ENCODE data around the gene TMEM121B.

TMEM121B gene

DNA sequence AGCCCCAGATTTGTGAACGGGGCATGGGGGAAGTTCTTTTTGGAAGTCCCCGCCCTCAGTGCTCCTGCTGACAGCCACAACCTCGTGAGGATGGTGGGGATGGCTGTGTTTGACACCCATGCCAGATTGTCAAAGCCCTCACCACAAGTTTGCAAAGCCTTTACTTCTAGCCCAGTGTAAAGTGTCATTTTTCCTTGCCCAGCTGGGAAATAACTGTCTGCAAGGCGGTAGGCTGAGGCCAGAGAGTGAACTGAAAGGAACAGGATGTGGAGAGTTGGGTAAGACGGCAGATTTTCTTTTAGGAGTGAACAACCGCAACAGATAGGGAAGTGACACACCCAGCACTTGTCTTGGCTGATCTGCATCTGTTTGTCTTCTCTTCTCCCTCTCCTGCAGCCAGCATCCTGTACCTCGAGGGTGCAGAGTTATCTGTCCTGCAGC lies 22.8 kb downstream of the TMEM121B start:
- in situ Hi-C loops (cut with HindIII; ENCODE audit: low sequenced_read_pairs) = no loop called here
- TF ChIP-seq, protein P1, sequence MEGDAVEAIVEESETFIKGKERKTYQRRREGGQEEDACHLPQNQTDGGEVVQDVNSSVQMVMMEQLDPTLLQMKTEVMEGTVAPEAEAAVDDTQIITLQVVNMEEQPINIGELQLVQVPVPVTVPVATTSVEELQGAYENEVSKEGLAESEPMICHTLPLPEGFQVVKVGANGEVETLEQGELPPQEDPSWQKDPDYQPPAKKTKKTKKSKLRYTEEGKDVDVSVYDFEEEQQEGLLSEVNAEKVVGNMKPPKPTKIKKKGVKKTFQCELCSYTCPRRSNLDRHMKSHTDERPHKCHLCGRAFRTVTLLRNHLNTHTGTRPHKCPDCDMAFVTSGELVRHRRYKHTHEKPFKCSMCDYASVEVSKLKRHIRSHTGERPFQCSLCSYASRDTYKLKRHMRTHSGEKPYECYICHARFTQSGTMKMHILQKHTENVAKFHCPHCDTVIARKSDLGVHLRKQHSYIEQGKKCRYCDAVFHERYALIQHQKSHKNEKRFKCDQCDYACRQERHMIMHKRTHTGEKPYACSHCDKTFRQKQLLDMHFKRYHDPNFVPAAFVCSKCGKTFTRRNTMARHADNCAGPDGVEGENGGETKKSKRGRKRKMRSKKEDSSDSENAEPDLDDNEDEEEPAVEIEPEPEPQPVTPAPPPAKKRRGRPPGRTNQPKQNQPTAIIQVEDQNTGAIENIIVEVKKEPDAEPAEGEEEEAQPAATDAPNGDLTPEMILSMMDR (IDR thresholded peaks at IDR 0.05; ENCODE audit: low read depth, low read length) = no peak
- no peak overlapping the region for H3K4me3 ChIP-seq (ENCODE audit: low read depth, low read length)
- DNase-seq (ENCODE audit: low read depth, low spot score) = no peak

DNA sequence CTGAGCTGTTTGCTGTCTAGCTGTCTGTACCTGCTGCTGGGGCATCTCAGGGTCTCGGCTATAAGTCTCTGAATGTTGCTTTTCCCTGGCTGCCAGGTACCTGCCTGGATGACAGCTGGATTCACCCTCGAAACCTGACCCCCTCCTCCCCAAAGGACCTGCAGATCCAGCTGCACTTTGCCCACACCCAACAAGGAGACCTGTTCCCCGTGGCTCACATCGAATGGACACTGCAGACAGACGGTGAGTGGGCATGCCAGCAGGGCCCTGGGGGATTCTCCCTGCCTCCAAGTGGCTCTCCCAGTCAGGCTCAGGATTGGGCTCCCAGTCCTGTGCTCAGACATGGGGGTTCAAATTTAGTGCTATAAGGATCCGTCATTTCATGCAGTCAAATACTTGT lies 23.5 kb downstream of the TMEM121B start:
- in situ Hi-C loops (cut with HindIII; ENCODE audit: low sequenced_read_pairs) = no loop called here
- TF ChIP-seq, protein P1 (IDR thresholded peaks at IDR 0.05; ENCODE audit: low read depth, low read length) = no peak
- H3K4me3 ChIP-seq (ENCODE audit: low read depth, low read length) = no peak overlapping the region
- no peak for DNase-seq (ENCODE audit: low read depth, low spot score)

DNA sequence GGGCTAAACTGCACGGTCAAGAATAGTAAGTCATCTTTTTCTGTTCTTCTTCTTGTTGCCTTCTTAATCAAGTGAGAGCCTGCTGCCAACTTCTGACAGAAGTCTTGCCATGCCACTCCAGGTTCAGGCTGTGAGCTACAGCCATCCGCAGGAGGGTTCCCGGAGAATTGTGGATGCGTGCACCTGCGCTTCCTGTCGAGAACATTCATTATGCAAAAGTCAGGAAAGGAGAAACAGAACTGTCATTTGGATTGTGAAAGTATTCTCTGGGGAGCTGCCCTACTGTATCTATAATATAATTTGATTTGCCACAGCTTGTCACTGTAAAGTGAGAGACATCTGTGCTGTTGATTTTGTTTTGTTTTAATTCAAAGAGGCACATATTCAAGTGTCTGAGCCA lies 24.1 kb downstream of the TMEM121B start:
- no peak overlapping the region for H3K4me3 ChIP-seq (ENCODE audit: low read depth, low read length)
- in situ Hi-C loops (cut with HindIII; ENCODE audit: low sequenced_read_pairs) = no loop called here
- DNase-seq (ENCODE audit: low read depth, low spot score) = no peak
- TF ChIP-seq, protein P1 (IDR thresholded peaks at IDR 0.05; ENCODE audit: low read depth, low read length) = no peak

DNA sequence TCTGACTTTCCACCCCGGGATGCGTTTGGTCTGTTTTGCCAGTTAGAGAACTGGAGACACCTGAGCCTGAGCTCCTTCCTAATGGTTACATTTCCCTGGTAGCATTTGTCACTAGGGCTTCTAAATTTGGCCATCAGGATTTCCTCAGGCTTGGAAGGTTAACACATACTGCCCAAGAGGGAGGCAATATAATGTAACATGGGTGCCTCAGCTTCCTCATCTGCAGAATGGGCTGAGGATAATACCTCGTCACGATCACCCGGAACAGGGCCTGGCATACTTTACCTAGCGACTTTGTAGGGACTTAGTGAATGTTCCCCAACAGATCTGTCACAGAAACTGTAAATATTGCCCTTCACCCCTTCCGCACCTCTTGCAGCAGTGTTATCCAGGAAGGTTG lies 25.1 kb downstream of the TMEM121B start:
- DNase-seq (ENCODE audit: low read depth, low spot score) = no peak
- in situ Hi-C loops (cut with HindIII; ENCODE audit: low sequenced_read_pairs) = no loop called here
- TF ChIP-seq, protein P1 (IDR thresholded peaks at IDR 0.05; ENCODE audit: low read depth, low read length) = no peak
- H3K4me3 ChIP-seq (ENCODE audit: low read depth, low read length) = no peak overlapping the region

DNA sequence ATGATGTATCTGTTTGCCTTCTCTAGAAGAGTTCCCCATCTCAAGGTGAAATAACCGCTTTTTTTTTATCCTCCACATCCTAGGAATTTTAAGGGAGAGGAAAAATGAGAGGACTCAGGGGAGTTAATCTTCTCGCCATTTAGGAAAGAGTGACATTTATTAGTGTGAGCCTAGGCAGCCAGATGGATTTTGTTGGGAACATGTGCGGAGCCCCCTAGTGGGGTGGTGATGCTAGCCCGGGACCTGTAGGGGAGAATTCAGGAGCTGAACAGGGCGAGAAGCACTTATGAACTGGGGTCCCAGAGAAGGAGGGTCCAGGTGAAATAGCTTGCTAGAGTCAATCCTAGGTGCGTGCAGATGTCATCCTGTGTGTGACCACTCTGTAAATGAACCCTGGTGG lies 25.6 kb downstream of the TMEM121B start:
- TF ChIP-seq, protein P1 (IDR thresholded peaks at IDR 0.05; ENCODE audit: low read depth, low read length) = peak; percentile 63
- DNase-seq (ENCODE audit: low read depth, low spot score) = no peak
- in situ Hi-C loops (cut with HindIII; ENCODE audit: low sequenced_read_pairs) = no loop called here

DNA sequence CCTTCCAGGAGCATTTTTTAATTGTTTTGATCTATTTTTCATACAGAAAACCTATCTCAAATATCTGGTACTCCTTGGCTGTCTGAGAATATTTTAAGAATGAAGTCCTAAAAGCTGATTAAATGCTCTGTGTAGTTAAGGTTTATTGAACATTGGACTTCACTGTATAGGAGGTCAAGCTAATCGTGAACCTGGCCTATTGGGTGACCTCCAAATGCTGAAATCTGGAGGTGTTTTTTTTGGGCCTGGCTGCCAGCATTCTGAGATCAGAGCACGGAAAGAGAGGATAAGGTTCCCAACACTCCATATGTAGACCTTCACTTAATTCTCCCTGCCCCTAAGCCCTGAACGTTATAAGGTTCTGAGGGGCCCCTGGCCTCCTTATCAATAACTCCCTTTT lies 28.1 kb downstream of the TMEM121B start:
- no peak for DNase-seq (ENCODE audit: low read depth, low spot score)
- in situ Hi-C loops (cut with HindIII; ENCODE audit: low sequenced_read_pairs) = no loop called here
- TF ChIP-seq, protein P1 (IDR thresholded peaks at IDR 0.05; ENCODE audit: low read depth, low read length) = no peak
- H3K4me3 ChIP-seq (ENCODE audit: low read depth, low read length) = no peak overlapping the region

More for the DNA sequence above, 25.6 kb downstream of the TMEM121B start:
- no peak overlapping the region for H3K4me3 ChIP-seq (ENCODE audit: low read depth, low read length)

DNA sequence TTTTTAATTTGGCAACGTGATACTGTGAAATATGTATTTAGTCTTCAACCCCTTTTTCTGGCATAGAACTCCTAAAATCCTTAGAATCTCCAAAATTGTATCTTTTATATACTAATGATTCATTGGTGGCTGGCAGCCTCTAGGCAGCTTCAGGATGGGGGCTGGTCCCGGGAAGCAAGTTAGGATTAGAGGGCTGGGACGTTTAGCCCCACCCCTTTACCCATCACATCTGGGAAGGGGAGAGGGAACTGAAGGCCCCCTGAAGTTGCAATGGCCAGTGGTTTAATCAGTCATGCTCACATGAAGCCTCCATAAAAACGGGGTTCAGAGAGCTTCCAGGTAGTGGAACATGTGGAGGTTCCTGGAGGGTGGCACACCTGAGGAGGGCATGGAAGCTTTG lies 29.3 kb downstream of the TMEM121B start:
- DNase-seq (ENCODE audit: low read depth, low spot score) = no peak
- TF ChIP-seq, protein P1 (IDR thresholded peaks at IDR 0.05; ENCODE audit: low read depth, low read length) = no peak
- H3K4me3 ChIP-seq (ENCODE audit: low read depth, low read length) = no peak overlapping the region
- in situ Hi-C loops (cut with HindIII; ENCODE audit: low sequenced_read_pairs) = no loop called here
